GM12878 (cell line): Measurements from ENCODE around the gene OR10S1. TPM values are rescaled to one million over a fixed set of nuclear protein-coding genes. Genes with fewer than 3 reads are reported as not detected.

ENCODE experiments used
- ATAC-seq: fragments of 200-7000 bp; cut with Tn5 transposase; 3 replicates; pipeline ENCODE4 v1.9.1; 2020; ENCODE audit warnings: mild to moderate bottlenecking, moderate library complexity
- BruUV-seq: library from RNA; stranded (reverse); fragments of 400-500 nt; replicated peaks from 2 replicates; lab custom pipeline; 2021; lab: Mats Ljungman, UMichigan
- CTCF ChIA-PET: fragments of 300-600 bp; sonication (Branson Sonifier 250); formaldehyde crosslinking; extraction: SDS; loops from one replicate; lab custom pipeline; 2021; ENCODE audit warnings: inconsistent platforms; lab: Yijun Ruan, JAX
- POLR2A ChIA-PET: fragments of 350-600 bp; formaldehyde crosslinking; extraction: SDS; loops from one replicate; lab custom pipeline; 2021; ENCODE audit warnings: inconsistent platforms; lab: Charles Lee
- RAD21 ChIA-PET: fragments of 300-600 bp; sonication (Branson Sonifier 250); formaldehyde crosslinking; loops from one replicate; lab custom pipeline; 2023; ENCODE audit warnings: antibody characterized with exemption; ENCODE audit not compliant: unreplicated experiment; lab: Charles Lee
- SMC1A ChIA-PET: fragments of 300-600 bp; sonication (Branson Sonifier 250); formaldehyde crosslinking; loops from one replicate; lab custom pipeline; 2023; ENCODE audit not compliant: unreplicated experiment, uncharacterized antibody; lab: Charles Lee
- DNase-seq: peaks from one replicate; pipeline ENCODE4 v3.0.0-alpha.2; 2011; ENCODE audit warnings: low read depth, low spot score
- FAIRE-seq: peaks from 3 replicates; lab custom pipeline; 2011; peaks lifted over from hg19 to GRCh38; lab: Jason Lieb, UNC
- H2AFZ ChIP-seq: 2 replicates; pipeline ENCODE4 v1.6.0; 2011; ENCODE audit warnings: low read depth, low read length, control low read depth; ENCODE audit not compliant: control insufficient read depth
- H3K27ac ChIP-seq: 2 replicates; pipeline ENCODE4 v1.5.1; 2011; ENCODE audit warnings: control low read depth; ENCODE audit not compliant: control insufficient read depth, insufficient read depth
- H3K27me3 ChIP-seq, 2 experiments: replicated peaks in 1 of 2; 2 replicates each; pipeline versions ENCODE4 v1.6.0 to v1.6.1; 2011; ENCODE audit warnings: low read length in 1 of 2; ENCODE audit not compliant: control insufficient read depth in 2 of 2, insufficient read depth in 2 of 2
- H3K36me3 ChIP-seq, 2 experiments: 2 replicates each; pipeline ENCODE4 v1.5.1; 2011; ENCODE audit warnings: low read length in 1 of 2; ENCODE audit not compliant: control insufficient read depth in 2 of 2, insufficient read depth in 2 of 2
- H3K4me1 ChIP-seq: 2 replicates; pipeline ENCODE4 v1.6.1; 2011; ENCODE audit warnings: mild to moderate bottlenecking, low read length, moderate library complexity, mixed read lengths; ENCODE audit not compliant: control insufficient read depth, insufficient read depth
- H3K4me2 ChIP-seq: 2 replicates; pipeline ENCODE4 v1.6.0; 2011; ENCODE audit warnings: control low read depth; ENCODE audit not compliant: control insufficient read depth, insufficient read depth
- H3K4me3 ChIP-seq: fragments of 200-600 bp; sonication (generic); 2 replicates; pipeline ENCODE4 v1.5.1; 2016
- H3K79me2 ChIP-seq: 2 replicates; pipeline ENCODE4 v1.6.0; 2011; ENCODE audit warnings: low read length; ENCODE audit not compliant: control insufficient read depth, insufficient read depth
- H3K9ac ChIP-seq: 2 replicates; pipeline ENCODE4 v1.8.0; 2011; ENCODE audit warnings: low read length, control low read depth, mixed read lengths; ENCODE audit not compliant: control insufficient read depth, insufficient read depth
- H3K9me3 ChIP-seq: replicated peaks from 3 replicates; pipeline ENCODE4 v1.5.1; 2011; ENCODE audit warnings: mild to moderate bottlenecking, low read length; ENCODE audit not compliant: control insufficient read depth, insufficient read depth
- H4K20me1 ChIP-seq: 2 replicates; pipeline ENCODE4 v1.6.0; 2011; ENCODE audit not compliant: control insufficient read depth, insufficient read depth
- BRCA1 ChIP-seq: IDR thresholded peaks from 2 replicates; pipeline ENCODE4 v1.6.1; 2011; ENCODE audit warnings: low read depth, low read length, improper control_type of control experiment
- CBX3 ChIP-seq: fragments of 200-600 bp; sonication (generic); IDR thresholded peaks from 2 replicates; pipeline ENCODE4 v1.6.1; 2016; ENCODE audit warnings: low read depth, borderline replicate concordance
- CHD1 ChIP-seq: IDR thresholded peaks from 2 replicates; pipeline ENCODE4 v1.6.1; 2012; ENCODE audit warnings: low read depth, low read length, improper control_type of control experiment
- CHD4 ChIP-seq: fragments of 200-600 bp; sonication (generic); IDR thresholded peaks from 2 replicates; pipeline ENCODE4 v1.6.1; 2016; ENCODE audit warnings: mild to moderate bottlenecking
- E2F4 ChIP-seq: IDR thresholded peaks from 2 replicates; pipeline ENCODE4 v1.6.1; 2012; ENCODE audit warnings: low read depth, low read length, improper control_type of control experiment
- IKZF1 ChIP-seq: fragments of 450-650 bp; conservative IDR thresholded peaks from 2 replicates; pipeline ENCODE4 v1.6.1; 2017; ENCODE audit warnings: antibody characterized with exemption, mild to moderate bottlenecking
- KDM1A ChIP-seq: fragments of 200-600 bp; sonication (generic); IDR thresholded peaks from 2 replicates; pipeline ENCODE4 v1.6.1; 2016; ENCODE audit warnings: borderline replicate concordance
- LARP7 ChIP-seq: fragments of 450-650 bp; IDR thresholded peaks from 2 replicates; pipeline ENCODE4 v1.6.1; 2017; ENCODE audit warnings: mild to moderate bottlenecking
- MEF2A ChIP-seq: IDR thresholded peaks from 2 replicates; pipeline ENCODE4 v1.6.1; 2011; ENCODE audit warnings: low read depth, mild to moderate bottlenecking, low read length, moderate library complexity; ENCODE audit not compliant: insufficient read depth
- MXI1 ChIP-seq: fragments of 150-350 bp; IDR thresholded peaks from 2 replicates; pipeline ENCODE4 v1.6.1; 2011; ENCODE audit warnings: low read depth, mild to moderate bottlenecking, inconsistent platforms, low read length, improper control_type of control experiment
- PAX5 ChIP-seq: IDR thresholded peaks from 2 replicates; pipeline ENCODE4 v1.6.1; 2011; ENCODE audit warnings: low read depth, low read length, borderline replicate concordance
- POLR2AphosphoS5 ChIP-seq: IDR thresholded peaks from 2 replicates; pipeline ENCODE4 v1.6.1; 2011; ENCODE audit warnings: mild to moderate bottlenecking, low read length, inconsistent platforms
- RAD51 ChIP-seq: fragments of 450-650 bp; IDR thresholded peaks from 2 replicates; pipeline ENCODE4 v1.6.1; 2016; ENCODE audit warnings: moderate library complexity, mild to moderate bottlenecking, inconsistent platforms
- REST ChIP-seq: IDR thresholded peaks from 2 replicates; pipeline ENCODE4 v1.6.1; 2012; ENCODE audit warnings: mild to moderate bottlenecking, low read depth, low read length
- SP1 ChIP-seq: IDR thresholded peaks from one replicate; pipeline ENCODE4 v1.6.1; 2011; ENCODE audit warnings: low read depth, low read length
- SREBF1 ChIP-seq: IDR thresholded peaks from 2 replicates; pipeline ENCODE4 v1.6.1; 2012; ENCODE audit warnings: mild to moderate bottlenecking, low read length
- TARDBP ChIP-seq: IDR thresholded peaks from 2 replicates; pipeline ENCODE4 v1.6.1; 2016; ENCODE audit warnings: borderline replicate concordance
- WRNIP1 ChIP-seq: IDR thresholded peaks from 2 replicates; pipeline ENCODE4 v1.6.1; 2011; ENCODE audit warnings: low read depth, low read length, improper control_type of control experiment, borderline replicate concordance
- YBX1 ChIP-seq: fragments of 450-650 bp; IDR thresholded peaks from 2 replicates; pipeline ENCODE4 v1.6.1; 2016; ENCODE audit warnings: antibody characterized with exemption
- ZNF207 ChIP-seq: fragments of 450-650 bp; IDR thresholded peaks from 2 replicates; pipeline ENCODE4 v1.6.1; 2014; ENCODE audit warnings: antibody characterized with exemption, mild to moderate bottlenecking, borderline replicate concordance
- WGBS: methylation state at CpG from one replicate; pipeline ENCODE4 v1.1.6; 2016; ENCODE audit warnings: low lambda C conversion rate; ENCODE audit not compliant: insufficient replicate concordance, insufficient coverage; ENCODE audit errors: missing lambda C conversion rate; 5-methylcytosine and 5-hydroxymethylcytosine counted together
- in situ Hi-C: fragments of 300-500 bp; cut with MboI; formaldehyde crosslinking; loops from 9 replicates; pipeline ENCODE4 v1.14.3; 2018; ENCODE audit warnings: mixed read lengths
- intact Hi-C: fragments of 100-400 bp; cut with micrococcal nuclease; formaldehyde crosslinking; loops from one replicate; pipeline ENCODE4 v1.14.2; 2022; ENCODE audit not compliant: unreplicated experiment
- polyA plus RNA-seq, 11 experiments: library from polyadenylated mRNA; depleted of rRNA in 4 of 11; unstranded in 6 of 11; stranded (reverse) in 5 of 11; fragments of >200 nt; fragmentation: Nextera tagmentation in 4 of 11; fragmentation: Illumina TruSeq in 1 of 11; extraction: Ambion mirVana in 4 of 11; extraction: Trizol in 1 of 11; gene quantifications; 1 replicate in 1 of 11; 2 replicates in 10 of 11; pipeline versions ENCODE4 v1.2.1 to v1.2.3, GENCODE V29; 2011 to 2016; ENCODE audit warnings: inconsistent platforms in 2 of 11, missing spikeins in 2 of 11, low read depth in 1 of 11
- total RNA-seq, 4 experiments: library from RNA; depleted of rRNA in 3 of 4; stranded (reverse); fragments of >200 nt in 3 of 4; fragmentation: Illumina TruSeq in 1 of 4; extraction: Trizol in 1 of 4; gene quantifications; 2 replicates each; pipeline versions ENCODE4 v1.2.1 to v1.2.3, GENCODE V29; 2013 to 2021

OR10S1 gene
- total and polyA plus RNA-seq, 10 of the 15 experiments (the other 5 are each of a cell fraction or from before 2014, with no cell fraction given) = not detected

GRCh38 chr11:123976770-123977560 is 616 bp downstream of the OR10S1 start:
- in situ Hi-C loops = no loop called here
- no peak for TF ChIP-seq YBX1
- TF ChIP-seq MEF2A = no peak
- TF ChIP-seq RAD51 = no peak
- no peak for TF ChIP-seq SP1
- TF ChIP-seq LARP7 = no peak
- no peak for TF ChIP-seq POLR2AphosphoS5
- TF ChIP-seq KDM1A = no peak
- TF ChIP-seq SREBF1 = no peak
- TF ChIP-seq CHD4 = no peak
- TF ChIP-seq TARDBP = no peak
- no peak for TF ChIP-seq E2F4
- no peak for TF ChIP-seq MXI1
- no peak for TF ChIP-seq BRCA1
- TF ChIP-seq ZNF207 = no peak
- TF ChIP-seq CBX3 = no peak
- TF ChIP-seq CHD1 = no peak
- no peak for TF ChIP-seq WRNIP1
- no peak for TF ChIP-seq PAX5
- TF ChIP-seq REST = no peak
- TF ChIP-seq IKZF1 = no peak
- BruUV-seq = no TSS peak

More at GRCh38 chr11:123976770-123977560, 616 bp downstream of the OR10S1 start:
- ChIA-PET POLR2A (no interaction called here), RAD21 (no interaction called here), SMC1A (no interaction called here), CTCF (no interaction called here)
- no peaks in the 10 kb centered on the region for H3K4me1 ChIP-seq
- no peak overlapping the region for H3K9ac ChIP-seq
- H3K79me2 ChIP-seq = no peaks in the 10 kb centered on the region
- H3K27ac ChIP-seq = no peak overlapping the region
- 41% methylated on average over 18 of the region's 18 CpGs for WGBS
- no peaks in the 10 kb centered on the region for H3K36me3 ChIP-seq
- no peak for ATAC-seq
- H3K27me3 ChIP-seq = no peaks in the 10 kb centered on the region
- H4K20me1 ChIP-seq = no peaks in the 10 kb centered on the region
- no peak overlapping the region for H3K4me3 ChIP-seq
- no peak overlapping the region for H3K4me2 ChIP-seq
- no peak for FAIRE-seq
- no peak overlapping the region for H2AFZ ChIP-seq
- no peaks in the 10 kb centered on the region for H3K9me3 ChIP-seq
- no peak for DNase-seq
- intact Hi-C loops = no loop called here
